Right lobe of liver (tissue), 6 donors: Measurements from ENCODE around the gene SLC22A5. TPM values are rescaled to one million over a fixed set of nuclear protein-coding genes. Genes with fewer than 3 reads are reported as not detected.

Source experiments
- ATAC-seq, 4 donors: fragments of 200-7000 bp; cut with Tn5 transposase; one replicate each; pipeline ENCODE4 v1.9.1; 2020; ENCODE audit warnings: mild to moderate bottlenecking in 4 of 4, moderate library complexity in 4 of 4
- DNase-seq, 3 donors: peaks; one replicate each; pipeline ENCODE4 v3.0.0-alpha.2; 2020
- H3K27ac ChIP-seq, 3 donors: fragments of 200-600 bp; one replicate each; pipeline ENCODE4 v1.8.0; 2022
- H3K27me3 ChIP-seq, 2 donors: fragments of 200-600 bp; one replicate each; pipeline ENCODE4 v1.8.0; 2022
- H3K36me3 ChIP-seq, 4 donors: fragments of 200-600 bp; sonication (generic) in 1 of 4; one replicate each; pipeline versions ENCODE4 v1.5.1 to v1.8.0; 2017 to 2022; ENCODE audit warnings: control low read depth in 1 of 4
- H3K4me1 ChIP-seq, 4 donors: fragments of 200-600 bp; sonication (generic) in 1 of 4; one replicate each; pipeline versions ENCODE4 v1.5.1 to v1.8.0; 2017 to 2022; ENCODE audit warnings: control low read depth in 1 of 4
- H3K4me3 ChIP-seq, 3 donors: fragments of 200-600 bp; one replicate each; pipeline ENCODE4 v1.8.0; 2022
- H3K9me3 ChIP-seq, 4 donors: fragments of 200-600 bp; sonication (generic) in 1 of 4; one replicate each; pipeline versions ENCODE4 v1.5.1 to v1.8.0; 2017 to 2022; ENCODE audit warnings: control low read depth in 1 of 4
- CTCF ChIP-seq, 4 donors: fragments of 200-600 bp in 3 of 4; fragments of 450-650 bp in 1 of 4; IDR thresholded peaks; one replicate each; pipeline versions ENCODE4 v1.5.1 to v1.8.0; 2016 to 2022; ENCODE audit warnings: antibody characterized with exemption in 4 of 4, mild to moderate bottlenecking in 2 of 4
- POLR2A ChIP-seq: fragments of 450-650 bp; IDR thresholded peaks from one replicate; pipeline ENCODE4 v1.6.1; 2017; ENCODE audit warnings: antibody characterized with exemption, mild to moderate bottlenecking
- WGBS: methylation state at CpG from one replicate; pipeline ENCODE4 v1.1.6; 2018; ENCODE audit warnings: low coverage, low lambda C conversion rate; ENCODE audit not compliant: insufficient coverage; ENCODE audit errors: missing lambda C conversion rate; 5-methylcytosine and 5-hydroxymethylcytosine counted together
- intact Hi-C, 2 donors: fragments of 100-400 bp; cut with DNase I; formaldehyde crosslinking; loops; one replicate each; pipeline versions ENCODE4 v1.11.2 to v1.14.1; 2022
- total RNA-seq, 6 experiments: library from RNA; depleted of rRNA in 2 of 6; stranded (reverse); fragments of >200 nt in 2 of 6; fragmentation: NEBNext Ultra II Directional in 3 of 6; extraction: Animal tissue kit (Norgen Biotek cat#: 25700) in 3 of 6; gene quantifications; one replicate each; pipeline versions ENCODE4 v1.1.0 to v1.2.4, GENCODE V29; 2016 to 2023
- donor health status: DM: no; HTN: yes; CAD: no.
- donor health status: DM: no; HTN: no; CAD: no.
- donor health status: DM: no; HTN: no; CAD: no.
- donor health status: DM: no; HTN: yes; CAD: no.
- donor health status: DM: no; HTN: yes; CAD: no.

Gene SLC22A5
- total RNA-seq, 6 experiments from 2014 or later, result 4.7 to 11.1 (median 6.5) TPM

GRCh38 chr5:132371603-132371994 lies 2.1 kb downstream of the SLC22A5 start:
- intact Hi-C loops, result no loop called here
- Histone ChIP-seq H3K9me3 (no peaks in the 10 kb centered on the region), H3K36me3 (no peaks in the 10 kb centered on the region), H3K27me3 (no peaks in the 10 kb centered on the region), H3K27ac (no peak overlapping the region), H3K4me1 (peaks cover 0 to 33% (median 18%) of the 10 kb centered on the region in 4 donors), H3K4me3 (no peak overlapping the region)
- no CpG with 5 or more reads among the region's 5 CpGs for WGBS
- DNase-seq (no peak), ATAC-seq (no peak)
- TF ChIP-seq CTCF (IDR thresholded peaks at IDR 0.05) (no peak), POLR2A (no peak)

- H3K9me3 ChIP-seq, result no peaks in the 10 kb centered on the region
- 43% methylated on average over 1 of the region's 2 CpGs for WGBS
- no peak overlapping the region for H3K4me3 ChIP-seq
- H3K27ac ChIP-seq, result no peak overlapping the region
- no peaks in the 10 kb centered on the region for H3K27me3 ChIP-seq
- TF ChIP-seq CTCF (IDR thresholded peaks at IDR 0.05), result no peak
- no peak for TF ChIP-seq POLR2A
- no peaks in the 10 kb centered on the region for H3K36me3 ChIP-seq
- intact Hi-C loops, result no loop called here
- peaks cover 0 to 33% (median 18%) of the 10 kb centered on the region in 4 donors for H3K4me1 ChIP-seq
- DNase-seq, result no peak
- no peak for ATAC-seq
Measured at GRCh38 chr5:132372127-132372526, 2.6 kb downstream of the SLC22A5 start.

- Histone ChIP-seq H3K36me3 (no peaks in the 10 kb centered on the region), H3K27me3 (no peaks in the 10 kb centered on the region), H3K4me1 (peaks cover 0 to 33% (median 17%) of the 10 kb centered on the region in 4 donors), H3K27ac (no peak overlapping the region), H3K4me3 (no peak overlapping the region), H3K9me3 (no peaks in the 10 kb centered on the region)
- DNase-seq, result no peak
- no peak for ATAC-seq
- intact Hi-C loops, result no loop called here
- TF ChIP-seq POLR2A (no peak), CTCF (IDR thresholded peaks at IDR 0.05) (no peak)
Measured at GRCh38 chr5:132372542-132372941, 3.0 kb downstream of the SLC22A5 start.

GRCh38 chr5:132375957-132376356 lies 6.4 kb downstream of the SLC22A5 start:
- H3K27me3 ChIP-seq, result no peaks in the 10 kb centered on the region
- WGBS, result 80% methylated on average over 1 of the region's 3 CpGs
- intact Hi-C loops, result no loop called here

More at GRCh38 chr5:132375957-132376356, 6.4 kb downstream of the SLC22A5 start:
- DNase-seq (no peak), ATAC-seq (no peak)
- TF ChIP-seq CTCF (IDR thresholded peaks at IDR 0.05) (no peak), POLR2A (no peak)
- H3K27ac ChIP-seq, result no peak overlapping the region
- H3K36me3 ChIP-seq, result no peaks in the 10 kb centered on the region
- H3K4me3 ChIP-seq, result no peak overlapping the region
- H3K4me1 ChIP-seq, result peaks cover 0 to 20% (median 10%) of the 10 kb centered on the region in 4 donors
- no peaks in the 10 kb centered on the region for H3K9me3 ChIP-seq
